HepG2 (cell line): ENCODE results near the gene COPS7A. TPM values are rescaled to one million over a fixed set of nuclear protein-coding genes. Genes with fewer than 3 reads are reported as not detected.

ENCODE experiments used
- ATAC-seq: fragments of 200-7000 bp; cut with Tn5 transposase; 3 replicates; pipeline ENCODE4 v1.9.1; 2020; ENCODE audit warnings: mild to moderate bottlenecking, moderate library complexity
- BruUV-seq: library from RNA; stranded (reverse); fragments of 400-500 nt; replicated peaks from 2 replicates; lab custom pipeline; 2021; lab: Mats Ljungman, UMichigan
- CTCF ChIA-PET: fragments of 300-600 bp; formaldehyde crosslinking; extraction: SDS; loops from one replicate; lab custom pipeline; 2021; ENCODE audit warnings: low total read pairs, inconsistent platforms, low intra/inter-chr PET ratio; lab: Yijun Ruan, JAX
- POLR2A ChIA-PET: fragments of 350-600 bp; sonication (Branson Sonifier 250); formaldehyde crosslinking; loops from one replicate; lab custom pipeline; 2020; ENCODE audit warnings: antibody characterized with exemption, inconsistent platforms; lab: Yijun Ruan, JAX
- DNase-seq: peaks from one replicate; pipeline ENCODE4 v3.0.0-alpha.2; 2015; ENCODE audit warnings: low spot score
- FAIRE-seq: peaks from 3 replicates; lab custom pipeline; 2011; peaks lifted over from hg19 to GRCh38; lab: Jason Lieb, UNC
- H2AFZ ChIP-seq: one replicate; pipeline ENCODE4 v1.6.1; 2011; ENCODE audit warnings: low read length, inconsistent platforms
- H3K27ac ChIP-seq: fragments of 300-600 bp; 3 replicates; pipeline ENCODE4 v1.8.0; 2011; ENCODE audit warnings: mixed run types, mild to moderate bottlenecking, mixed read lengths, low read length, inconsistent platforms; ENCODE audit not compliant: insufficient read depth; ENCODE audit errors: extremely low read length
- H3K27me3 ChIP-seq, 2 experiments: fragments of 200-600 bp in 1 of 2; 2 replicates in 1 of 2; 3 replicates in 1 of 2; pipeline versions ENCODE4 v1.6.0 to v1.8.0; 2011; ENCODE audit warnings: low read length in 2 of 2, mild to moderate bottlenecking in 2 of 2, moderate library complexity in 2 of 2, inconsistent platforms in 1 of 2; ENCODE audit not compliant: insufficient read depth in 2 of 2, control insufficient read depth in 1 of 2
- H3K36me3 ChIP-seq, 2 experiments: fragments of 200-600 bp in 1 of 2; replicated peaks in 1 of 2; 2 replicates in 1 of 2; 3 replicates in 1 of 2; pipeline versions ENCODE4 v1.5.1 to v1.8.0; 2011; ENCODE audit warnings: low read length in 2 of 2, inconsistent platforms in 1 of 2; ENCODE audit not compliant: insufficient read depth in 2 of 2, control insufficient read depth in 1 of 2
- H3K4me1 ChIP-seq: 2 replicates; pipeline ENCODE4 v1.5.1; 2012; ENCODE audit warnings: low read length, inconsistent platforms; ENCODE audit not compliant: insufficient read depth
- H3K4me2 ChIP-seq: 2 replicates; pipeline ENCODE4 v1.6.0; 2011; ENCODE audit warnings: low read depth, low read length, inconsistent platforms
- H3K4me3 ChIP-seq, 3 experiments: fragments of 200-600 bp in 1 of 3; sonication (generic), shearing (Covaris generic) in 1 of 3; replicated peaks in 1 of 3; 2 replicates each; pipeline ENCODE4 v1.5.1; 2011 to 2016; ENCODE audit warnings: low read length in 3 of 3, inconsistent platforms in 2 of 3, low read depth in 2 of 3, mild to moderate bottlenecking in 2 of 3, control low read depth in 1 of 3, mixed read lengths in 1 of 3; ENCODE audit not compliant: insufficient read depth in 1 of 3
- H3K79me2 ChIP-seq: one replicate; pipeline ENCODE4 v1.6.1; 2011; ENCODE audit warnings: low read length, inconsistent platforms; ENCODE audit not compliant: insufficient read depth
- H3K9ac ChIP-seq: 2 replicates; pipeline ENCODE4 v1.6.0; 2011; ENCODE audit warnings: mild to moderate bottlenecking, low read depth, low read length, inconsistent platforms; ENCODE audit not compliant: insufficient read depth
- H3K9me3 ChIP-seq: 2 replicates; pipeline ENCODE4 v1.5.1; 2012; ENCODE audit warnings: mild to moderate bottlenecking, low read length
- H4K20me1 ChIP-seq: 2 replicates; pipeline ENCODE4 v1.6.0; 2011; ENCODE audit warnings: inconsistent platforms, mild to moderate bottlenecking, low read length, moderate library complexity; ENCODE audit not compliant: insufficient read depth
- FOXC1 ChIP-seq: sonication (generic); formaldehyde crosslinking; IDR thresholded peaks from 2 replicates; pipeline ENCODE4 v1.8.0; 2022; ENCODE audit warnings: mild to moderate bottlenecking, missing genetic modification reagents, borderline replicate concordance
- NR1H2 ChIP-seq: sonication (generic); formaldehyde crosslinking; IDR thresholded peaks from 2 replicates; pipeline ENCODE4 v1.8.1; 2022; ENCODE audit warnings: low read depth, missing genetic modification reagents, borderline replicate concordance
- SAFB2 ChIP-seq: sonication (generic); formaldehyde crosslinking; IDR thresholded peaks from 2 replicates; pipeline ENCODE4 v1.5.1; 2020; ENCODE audit warnings: missing genetic modification reagents, low read depth, mild to moderate bottlenecking, borderline replicate concordance
- ZBTB8A ChIP-seq: sonication (generic); formaldehyde crosslinking; IDR thresholded peaks from 2 replicates; pipeline ENCODE4 v1.4.0; 2020; ENCODE audit warnings: mild to moderate bottlenecking, low read depth, missing genetic modification reagents, borderline replicate concordance
- ZNF33B ChIP-seq: sonication (generic); formaldehyde crosslinking; IDR thresholded peaks from 2 replicates; pipeline ENCODE4 v1.5.1; 2020; ENCODE audit warnings: mild to moderate bottlenecking, missing genetic modification reagents
- WGBS: methylation state at CpG from one replicate; pipeline ENCODE4 v1.1.6; 2017; ENCODE audit warnings: low lambda C conversion rate; 5-methylcytosine and 5-hydroxymethylcytosine counted together
- in situ Hi-C: cut with HindIII; loops from 2 replicates; pipeline ENCODE4 v1.10.0; 2017; ENCODE audit warnings: low pct_unique_long_range_greater_than_20kb; ENCODE audit not compliant: extremely low pct_ligation_motif_present
- intact Hi-C: fragments of 100-400 bp; cut with micrococcal nuclease; formaldehyde crosslinking; loops from one replicate; pipeline ENCODE4 v1.10.0; 2022; ENCODE audit not compliant: unreplicated experiment
- polyA plus RNA-seq, 8 experiments: library from polyadenylated mRNA; depleted of rRNA in 3 of 8; stranded (reverse) in 7 of 8; unstranded in 1 of 8; fragments of >200 nt; fragmentation: Illumina TruSeq in 4 of 8; extraction: Trizol in 4 of 8; gene quantifications; 2 replicates each; pipeline versions ENCODE4 v1.2.1 to v1.2.3, GENCODE V29; 2011 to 2016; ENCODE audit warnings: low read depth in 4 of 8, missing spikeins in 1 of 8, mixed read lengths in 1 of 8; ENCODE audit not compliant: insufficient read depth in 1 of 8
- total RNA-seq, 5 experiments: library from RNA; depleted of rRNA; stranded (reverse); fragments of >200 nt; fragmentation: Illumina TruSeq; extraction: Trizol; gene quantifications; 2 replicates each; pipeline ENCODE4 v1.2.3, GENCODE V29; 2016; ENCODE audit warnings: low read depth in 1 of 5
- TF ChIP-seq, protein P1 (sequence below): sonication (generic); formaldehyde crosslinking; IDR thresholded peaks from 2 replicates; pipeline ENCODE4 v1.8.0; 2022; ENCODE audit warnings: mild to moderate bottlenecking, missing genetic modification reagents, moderate library complexity
- TF ChIP-seq, protein P2 (sequence below): sonication (generic); formaldehyde crosslinking; IDR thresholded peaks from 2 replicates; pipeline ENCODE4 v1.4.0; 2020; ENCODE audit warnings: missing genetic modification reagents
- TF ChIP-seq, protein P3 (sequence below): sonication (generic); formaldehyde crosslinking; IDR thresholded peaks from 2 replicates; pipeline ENCODE4 v1.5.1; 2020; ENCODE audit warnings: mild to moderate bottlenecking, missing genetic modification reagents, moderate library complexity
- TF ChIP-seq, protein P4 (sequence below): sonication (generic); formaldehyde crosslinking; IDR thresholded peaks from 2 replicates; pipeline ENCODE4 v1.5.0; 2020; ENCODE audit warnings: mild to moderate bottlenecking, missing genetic modification reagents, moderate library complexity
- TF ChIP-seq, protein P5 (sequence below): sonication (generic); formaldehyde crosslinking; IDR thresholded peaks from 2 replicates; pipeline ENCODE4 v1.5.0; 2020; ENCODE audit warnings: missing genetic modification reagents, mild to moderate bottlenecking, borderline replicate concordance
- TF ChIP-seq, protein P6 (sequence below): sonication (generic); formaldehyde crosslinking; IDR thresholded peaks from 2 replicates; pipeline ENCODE4 v1.4.0; 2020; ENCODE audit warnings: low read depth, mild to moderate bottlenecking, missing genetic modification reagents

COPS7A gene
- total and polyA plus RNA-seq, 2 of the 13 experiments (the other 11 are each of a cell fraction or from before 2014, with no cell fraction given): 40.0 to 73.6 TPM

DNA sequence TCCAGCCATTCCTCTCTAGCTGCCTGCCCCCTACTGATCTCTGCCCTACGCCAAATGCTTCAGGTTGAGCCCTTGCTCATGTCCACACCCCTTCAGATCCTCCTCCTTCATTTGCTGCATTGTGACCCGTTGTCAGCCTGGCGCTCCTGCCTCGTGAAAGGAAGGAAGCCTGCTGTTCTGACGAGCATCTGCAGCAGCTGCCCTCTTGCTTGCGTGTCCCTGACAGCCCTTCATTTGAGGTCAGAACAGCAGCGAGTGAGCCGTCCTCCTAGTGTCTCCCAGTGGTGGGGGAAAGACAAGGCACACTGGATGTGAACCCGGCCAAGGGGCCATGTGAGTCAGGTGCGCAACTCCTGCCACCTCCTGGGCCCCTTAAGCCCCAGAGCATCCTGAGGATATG is 20.2 kb upstream of the COPS7A start:
- WGBS: 9% methylated on average over 8 of the region's 10 CpGs
- no peak overlapping the region for H2AFZ ChIP-seq
- BruUV-seq: no TSS peak
- CTCF ChIA-PET: no interaction called here
- no peaks in the 10 kb centered on the region for H3K9me3 ChIP-seq
- peak; percentile 31 for DNase-seq
- in situ Hi-C loops (no loop called here), intact Hi-C loops (no loop called here)
- FAIRE-seq: no peak
- no peaks in the 10 kb centered on the region for H3K36me3 ChIP-seq
- peaks cover 6 to 39% of the 10 kb centered on the region in 2 experiments for H3K27me3 ChIP-seq
- no peaks in the 10 kb centered on the region for H4K20me1 ChIP-seq
- no peak overlapping the region for H3K27ac ChIP-seq
- H3K9ac ChIP-seq: no peak overlapping the region
- peak overlapping the region in 1 of 3 experiments; percentile 27; a peak in 1 of 6 replicates for H3K4me3 ChIP-seq
- POLR2A ChIA-PET: interaction anchor here (0.9 kb wide), 1 partner anchor 15 kb away, joined by 3 read pairs; no protein-coding TSS in a partner anchor
- H3K4me1 ChIP-seq: peaks cover 27% of the 10 kb centered on the region
- H3K79me2 ChIP-seq: no peaks in the 10 kb centered on the region
- ATAC-seq: peak; percentile 67
- peak overlapping the region; percentile 64 for H3K4me2 ChIP-seq
- TF ChIP-seq, protein P1, sequence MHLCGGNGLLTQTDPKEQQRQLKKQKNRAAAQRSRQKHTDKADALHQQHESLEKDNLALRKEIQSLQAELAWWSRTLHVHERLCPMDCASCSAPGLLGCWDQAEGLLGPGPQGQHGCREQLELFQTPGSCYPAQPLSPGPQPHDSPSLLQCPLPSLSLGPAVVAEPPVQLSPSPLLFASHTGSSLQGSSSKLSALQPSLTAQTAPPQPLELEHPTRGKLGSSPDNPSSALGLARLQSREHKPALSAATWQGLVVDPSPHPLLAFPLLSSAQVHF: no peak
- TF ChIP-seq NR1H2 (CRISPR knock-in tag): no peak
- TF ChIP-seq, protein P2, sequence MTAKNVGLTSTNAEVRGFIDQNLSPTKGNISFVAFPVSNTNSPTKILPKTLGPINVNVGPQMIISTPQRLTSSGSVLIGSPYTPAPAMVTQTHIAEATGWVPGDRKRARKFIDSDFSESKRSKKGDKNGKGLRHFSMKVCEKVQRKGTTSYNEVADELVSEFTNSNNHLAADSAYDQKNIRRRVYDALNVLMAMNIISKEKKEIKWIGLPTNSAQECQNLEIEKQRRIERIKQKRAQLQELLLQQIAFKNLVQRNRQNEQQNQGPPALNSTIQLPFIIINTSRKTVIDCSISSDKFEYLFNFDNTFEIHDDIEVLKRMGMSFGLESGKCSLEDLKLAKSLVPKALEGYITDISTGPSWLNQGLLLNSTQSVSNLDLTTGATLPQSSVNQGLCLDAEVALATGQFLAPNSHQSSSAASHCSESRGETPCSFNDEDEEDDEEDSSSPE (CRISPR knock-in tag): no peak
- TF ChIP-seq, protein P3, sequence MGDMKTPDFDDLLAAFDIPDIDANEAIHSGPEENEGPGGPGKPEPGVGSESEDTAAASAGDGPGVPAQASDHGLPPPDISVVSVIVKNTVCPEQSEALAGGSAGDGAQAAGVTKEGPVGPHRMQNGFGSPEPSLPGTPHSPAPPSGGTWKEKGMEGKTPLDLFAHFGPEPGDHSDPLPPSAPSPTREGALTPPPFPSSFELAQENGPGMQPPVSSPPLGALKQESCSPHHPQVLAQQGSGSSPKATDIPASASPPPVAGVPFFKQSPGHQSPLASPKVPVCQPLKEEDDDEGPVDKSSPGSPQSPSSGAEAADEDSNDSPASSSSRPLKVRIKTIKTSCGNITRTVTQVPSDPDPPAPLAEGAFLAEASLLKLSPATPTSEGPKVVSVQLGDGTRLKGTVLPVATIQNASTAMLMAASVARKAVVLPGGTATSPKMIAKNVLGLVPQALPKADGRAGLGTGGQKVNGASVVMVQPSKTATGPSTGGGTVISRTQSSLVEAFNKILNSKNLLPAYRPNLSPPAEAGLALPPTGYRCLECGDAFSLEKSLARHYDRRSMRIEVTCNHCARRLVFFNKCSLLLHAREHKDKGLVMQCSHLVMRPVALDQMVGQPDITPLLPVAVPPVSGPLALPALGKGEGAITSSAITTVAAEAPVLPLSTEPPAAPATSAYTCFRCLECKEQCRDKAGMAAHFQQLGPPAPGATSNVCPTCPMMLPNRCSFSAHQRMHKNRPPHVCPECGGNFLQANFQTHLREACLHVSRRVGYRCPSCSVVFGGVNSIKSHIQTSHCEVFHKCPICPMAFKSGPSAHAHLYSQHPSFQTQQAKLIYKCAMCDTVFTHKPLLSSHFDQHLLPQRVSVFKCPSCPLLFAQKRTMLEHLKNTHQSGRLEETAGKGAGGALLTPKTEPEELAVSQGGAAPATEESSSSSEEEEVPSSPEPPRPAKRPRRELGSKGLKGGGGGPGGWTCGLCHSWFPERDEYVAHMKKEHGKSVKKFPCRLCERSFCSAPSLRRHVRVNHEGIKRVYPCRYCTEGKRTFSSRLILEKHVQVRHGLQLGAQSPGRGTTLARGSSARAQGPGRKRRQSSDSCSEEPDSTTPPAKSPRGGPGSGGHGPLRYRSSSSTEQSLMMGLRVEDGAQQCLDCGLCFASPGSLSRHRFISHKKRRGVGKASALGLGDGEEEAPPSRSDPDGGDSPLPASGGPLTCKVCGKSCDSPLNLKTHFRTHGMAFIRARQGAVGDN (CRISPR knock-in tag): peak; percentile 42
- TF ChIP-seq ZNF33B (CRISPR knock-in tag): no peak
- TF ChIP-seq, protein P4, sequence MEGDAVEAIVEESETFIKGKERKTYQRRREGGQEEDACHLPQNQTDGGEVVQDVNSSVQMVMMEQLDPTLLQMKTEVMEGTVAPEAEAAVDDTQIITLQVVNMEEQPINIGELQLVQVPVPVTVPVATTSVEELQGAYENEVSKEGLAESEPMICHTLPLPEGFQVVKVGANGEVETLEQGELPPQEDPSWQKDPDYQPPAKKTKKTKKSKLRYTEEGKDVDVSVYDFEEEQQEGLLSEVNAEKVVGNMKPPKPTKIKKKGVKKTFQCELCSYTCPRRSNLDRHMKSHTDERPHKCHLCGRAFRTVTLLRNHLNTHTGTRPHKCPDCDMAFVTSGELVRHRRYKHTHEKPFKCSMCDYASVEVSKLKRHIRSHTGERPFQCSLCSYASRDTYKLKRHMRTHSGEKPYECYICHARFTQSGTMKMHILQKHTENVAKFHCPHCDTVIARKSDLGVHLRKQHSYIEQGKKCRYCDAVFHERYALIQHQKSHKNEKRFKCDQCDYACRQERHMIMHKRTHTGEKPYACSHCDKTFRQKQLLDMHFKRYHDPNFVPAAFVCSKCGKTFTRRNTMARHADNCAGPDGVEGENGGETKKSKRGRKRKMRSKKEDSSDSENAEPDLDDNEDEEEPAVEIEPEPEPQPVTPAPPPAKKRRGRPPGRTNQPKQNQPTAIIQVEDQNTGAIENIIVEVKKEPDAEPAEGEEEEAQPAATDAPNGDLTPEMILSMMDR (CRISPR knock-in tag): peak; percentile 40; the same call in 1 of the 2 replicates
- TF ChIP-seq FOXC1 (CRISPR knock-in tag): no peak
- TF ChIP-seq, protein P5, sequence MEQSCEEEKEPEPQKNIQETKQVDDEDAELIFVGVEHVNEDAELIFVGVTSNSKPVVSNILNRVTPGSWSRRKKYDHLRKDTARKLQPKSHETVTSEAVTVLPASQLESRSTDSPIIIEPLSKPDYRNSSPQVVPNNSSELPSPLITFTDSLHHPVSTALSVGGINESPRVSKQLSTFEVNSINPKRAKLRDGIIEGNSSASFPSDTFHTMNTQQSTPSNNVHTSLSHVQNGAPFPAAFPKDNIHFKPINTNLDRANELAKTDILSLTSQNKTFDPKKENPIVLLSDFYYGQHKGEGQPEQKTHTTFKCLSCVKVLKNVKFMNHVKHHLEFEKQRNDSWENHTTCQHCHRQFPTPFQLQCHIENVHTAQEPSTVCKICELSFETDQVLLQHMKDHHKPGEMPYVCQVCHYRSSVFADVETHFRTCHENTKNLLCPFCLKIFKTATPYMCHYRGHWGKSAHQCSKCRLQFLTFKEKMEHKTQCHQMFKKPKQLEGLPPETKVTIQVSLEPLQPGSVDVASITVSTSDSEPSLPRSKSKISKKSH (CRISPR knock-in tag): 0 out of 2 replicates have a peak, but pooled peaks have one; percentile 30
- TF ChIP-seq SAFB2 (CRISPR knock-in tag): no peak
- no peak for TF ChIP-seq ZBTB8A (CRISPR knock-in tag)
- TF ChIP-seq, protein P6, sequence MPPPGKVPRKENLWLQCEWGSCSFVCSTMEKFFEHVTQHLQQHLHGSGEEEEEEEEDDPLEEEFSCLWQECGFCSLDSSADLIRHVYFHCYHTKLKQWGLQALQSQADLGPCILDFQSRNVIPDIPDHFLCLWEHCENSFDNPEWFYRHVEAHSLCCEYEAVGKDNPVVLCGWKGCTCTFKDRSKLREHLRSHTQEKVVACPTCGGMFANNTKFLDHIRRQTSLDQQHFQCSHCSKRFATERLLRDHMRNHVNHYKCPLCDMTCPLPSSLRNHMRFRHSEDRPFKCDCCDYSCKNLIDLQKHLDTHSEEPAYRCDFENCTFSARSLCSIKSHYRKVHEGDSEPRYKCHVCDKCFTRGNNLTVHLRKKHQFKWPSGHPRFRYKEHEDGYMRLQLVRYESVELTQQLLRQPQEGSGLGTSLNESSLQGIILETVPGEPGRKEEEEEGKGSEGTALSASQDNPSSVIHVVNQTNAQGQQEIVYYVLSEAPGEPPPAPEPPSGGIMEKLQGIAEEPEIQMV (CRISPR knock-in tag): no peak
